GM23248 (cell line): ENCODE results near the gene PADI4. TPM values are rescaled to one million over a fixed set of nuclear protein-coding genes. Genes with fewer than 3 reads are reported as not detected.

Experiments used
- DNase-seq: peaks from one replicate; pipeline ENCODE4 v3.0.0-alpha.2; 2015
- H2AFZ ChIP-seq: fragments of 200-600 bp; sonication (generic); 2 replicates; pipeline ENCODE4 v1.6.1; 2016; ENCODE audit warnings: antibody characterized with exemption
- H3F3A ChIP-seq: fragments of 200-600 bp; sonication (generic); 2 replicates; pipeline ENCODE4 v1.6.1; 2016; ENCODE audit warnings: mild to moderate bottlenecking, antibody characterized with exemption, mixed run types; ENCODE audit not compliant: insufficient read depth
- H3K27ac ChIP-seq: fragments of 200-600 bp; sonication (generic); 2 replicates; pipeline ENCODE4 v1.5.1; 2016; ENCODE audit warnings: mild to moderate bottlenecking
- H3K27me3 ChIP-seq: fragments of 200-600 bp; sonication (generic); replicated peaks from 2 replicates; pipeline ENCODE4 v1.6.1; 2016; ENCODE audit warnings: mild to moderate bottlenecking; ENCODE audit not compliant: insufficient read depth
- H3K36me3 ChIP-seq: fragments of 200-600 bp; sonication (generic); 2 replicates; pipeline ENCODE4 v1.6.1; 2016; ENCODE audit warnings: low read depth, mild to moderate bottlenecking
- H3K4me1 ChIP-seq: fragments of 200-600 bp; sonication (generic); 2 replicates; pipeline ENCODE4 v1.6.1; 2016; ENCODE audit warnings: mild to moderate bottlenecking; ENCODE audit not compliant: insufficient read depth
- H3K4me2 ChIP-seq: fragments of 200-600 bp; sonication (generic); one replicate; pipeline ENCODE4 v1.6.1; 2016; ENCODE audit warnings: mild to moderate bottlenecking; ENCODE audit not compliant: unreplicated experiment
- H3K4me3 ChIP-seq: fragments of 200-600 bp; sonication (generic); 2 replicates; pipeline ENCODE4 v1.5.1; 2016; ENCODE audit warnings: mild to moderate bottlenecking
- H3K79me2 ChIP-seq: fragments of 200-600 bp; sonication (generic); 2 replicates; pipeline ENCODE4 v1.6.1; 2016; ENCODE audit warnings: mild to moderate bottlenecking; ENCODE audit not compliant: insufficient read depth
- H3K9ac ChIP-seq: fragments of 200-600 bp; sonication (generic); 2 replicates; pipeline ENCODE4 v1.6.1; 2016; ENCODE audit warnings: mild to moderate bottlenecking
- H3K9me2 ChIP-seq: fragments of 200-600 bp; sonication (generic); 2 replicates; pipeline ENCODE4 v1.6.1; 2016; ENCODE audit warnings: mixed run types, mild to moderate bottlenecking, moderate library complexity; ENCODE audit not compliant: insufficient read depth
- H3K9me3 ChIP-seq: fragments of 200-600 bp; sonication (generic); one replicate; pipeline ENCODE4 v1.6.1; 2017; ENCODE audit warnings: low read depth
- H4K20me1 ChIP-seq: fragments of 200-600 bp; sonication (generic); 2 replicates; pipeline ENCODE4 v1.6.0; 2016; ENCODE audit not compliant: insufficient read depth
- EZH2 ChIP-seq: fragments of 200-600 bp; sonication (generic); IDR thresholded peaks from 2 replicates; pipeline ENCODE4 v1.6.1; 2018; ENCODE audit warnings: antibody characterized with exemption, mild to moderate bottlenecking; ENCODE audit not compliant: insufficient read depth, poor library complexity, severe bottlenecking
- EZH2phosphoT487 ChIP-seq: fragments of 200-600 bp; sonication (generic); IDR thresholded peaks from 2 replicates; pipeline ENCODE4 v1.6.1; 2018; ENCODE audit warnings: antibody characterized with exemption, moderate library complexity, mild to moderate bottlenecking, low read depth; ENCODE audit not compliant: insufficient read depth
- WGBS, 2 experiments: methylation state at CpG; one replicate each; pipeline ENCODE4 v1.1.6; 2015 to 2017; ENCODE audit warnings: low lambda C conversion rate in 2 of 2, low coverage in 1 of 2; ENCODE audit errors: missing lambda C conversion rate in 2 of 2; 5-methylcytosine and 5-hydroxymethylcytosine counted together
- in situ Hi-C: fragments of 300-500 bp; cut with MboI; formaldehyde crosslinking; loops from 2 replicates; pipeline ENCODE4 v1.15.0; 2020
- polyA plus RNA-seq: library from polyadenylated mRNA; unstranded; fragments of >200 nt; fragmentation: Nextera tagmentation; extraction: Ambion mirVana; gene quantifications from 2 replicates; pipeline ENCODE4 v1.2.1, GENCODE V29; 2016
- total RNA-seq: library from RNA; depleted of rRNA; stranded (reverse); fragments of >200 nt; shearing (Covaris generic); gene quantifications from 2 replicates; pipeline ENCODE4 v1.2.3, GENCODE V29; 2014

PADI4 gene
- total and polyA plus RNA-seq, 2 experiments from 2014 or later = not detected

GRCh38 chr1:17280436-17280835 is 27.6 kb upstream of the PADI4 start:
- DNase-seq = no peak
- no peaks in the 10 kb centered on the region for H3K4me1 ChIP-seq
- no peak overlapping the region for H3K4me2 ChIP-seq
- H3K9me3 ChIP-seq = no peaks in the 10 kb centered on the region
- no peaks in the 10 kb centered on the region for H3K79me2 ChIP-seq
- H3K4me3 ChIP-seq = no peak overlapping the region
- no peaks in the 10 kb centered on the region for H3F3A ChIP-seq
- H3K9ac ChIP-seq = no peak overlapping the region
- H3K36me3 ChIP-seq = no peaks in the 10 kb centered on the region
- no peaks in the 10 kb centered on the region for H4K20me1 ChIP-seq
- 76 to 86% methylated on average over 7 of the region's 7 CpGs for WGBS, 2 experiments
- no peak overlapping the region for H2AFZ ChIP-seq
- H3K27ac ChIP-seq = no peak overlapping the region
- H3K9me2 ChIP-seq = no peaks in the 10 kb centered on the region
- in situ Hi-C loops = no loop called here
- TF ChIP-seq EZH2 (no peak), EZH2phosphoT487 (no peak)
- H3K27me3 ChIP-seq = peaks cover 37% of the 10 kb centered on the region

GRCh38 chr1:17280894-17281293 is 27.1 kb upstream of the PADI4 start:
- Histone ChIP-seq H3K4me3 (no peak overlapping the region), H4K20me1 (no peaks in the 10 kb centered on the region), H3K9me3 (no peaks in the 10 kb centered on the region), H3K9me2 (no peaks in the 10 kb centered on the region), H3K4me1 (no peaks in the 10 kb centered on the region), H3K79me2 (no peaks in the 10 kb centered on the region), H3K4me2 (no peak overlapping the region), H3K9ac (no peak overlapping the region), H3K27me3 (peaks cover 37% of the 10 kb centered on the region), H2AFZ (no peak overlapping the region), H3F3A (no peaks in the 10 kb centered on the region), H3K36me3 (no peaks in the 10 kb centered on the region), H3K27ac (no peak overlapping the region)
- in situ Hi-C loops = no loop called here
- 83 to 90% methylated on average over 2 of the region's 2 CpGs for WGBS, 2 experiments
- no peak for TF ChIP-seq EZH2phosphoT487
- TF ChIP-seq EZH2 = no peak
- DNase-seq = no peak

GRCh38 chr1:17281775-17282181 is 26.2 kb upstream of the PADI4 start:
- Histone ChIP-seq H3K4me2 (no peak overlapping the region), H3K9me2 (no peaks in the 10 kb centered on the region), H3K27ac (no peak overlapping the region), H3K9me3 (no peaks in the 10 kb centered on the region), H2AFZ (no peak overlapping the region), H3K9ac (no peak overlapping the region), H3K4me1 (no peaks in the 10 kb centered on the region), H3K79me2 (no peaks in the 10 kb centered on the region), H3F3A (no peaks in the 10 kb centered on the region), H3K4me3 (no peak overlapping the region), H3K36me3 (no peaks in the 10 kb centered on the region), H4K20me1 (no peaks in the 10 kb centered on the region), H3K27me3 (peaks cover 37% of the 10 kb centered on the region)
- no peak for TF ChIP-seq EZH2
- no peak for TF ChIP-seq EZH2phosphoT487
- no peak for DNase-seq
- in situ Hi-C loops = no loop called here
- WGBS, 2 experiments = 58 to 64% methylated on average over 8 of the region's 8 CpGs

GRCh38 chr1:17282836-17283235 is 25.2 kb upstream of the PADI4 start:
- no peak overlapping the region for H3K4me2 ChIP-seq
- H3F3A ChIP-seq = peaks cover 6% of the 10 kb centered on the region
- TF ChIP-seq EZH2phosphoT487 (no peak), EZH2 (no peak)
- H3K27ac ChIP-seq = no peak overlapping the region
- no peak overlapping the region for H3K4me3 ChIP-seq
- no peak overlapping the region for H3K9ac ChIP-seq
- no peaks in the 10 kb centered on the region for H3K36me3 ChIP-seq
- H3K4me1 ChIP-seq = peaks cover 9% of the 10 kb centered on the region
- H2AFZ ChIP-seq = no peak overlapping the region
- 58 to 60% methylated on average over 5 of the region's 5 CpGs for WGBS, 2 experiments
- H3K9me3 ChIP-seq = no peaks in the 10 kb centered on the region
- peaks cover 37% of the 10 kb centered on the region for H3K27me3 ChIP-seq
- no peaks in the 10 kb centered on the region for H3K79me2 ChIP-seq
- no peaks in the 10 kb centered on the region for H4K20me1 ChIP-seq
- in situ Hi-C loops = no loop called here
- no peak for DNase-seq
- no peaks in the 10 kb centered on the region for H3K9me2 ChIP-seq

GRCh38 chr1:17286646-17287045 is 21.4 kb upstream of the PADI4 start:
- Histone ChIP-seq H3K9me3 (no peaks in the 10 kb centered on the region), H2AFZ (no peak overlapping the region), H3K4me3 (no peak overlapping the region), H3K27me3 (peaks cover 40% of the 10 kb centered on the region), H3K4me2 (no peak overlapping the region), H3K27ac (no peak overlapping the region), H4K20me1 (no peaks in the 10 kb centered on the region), H3K9ac (no peak overlapping the region), H3K36me3 (no peaks in the 10 kb centered on the region), H3F3A (peaks cover 6% of the 10 kb centered on the region), H3K4me1 (peaks cover 16% of the 10 kb centered on the region), H3K79me2 (no peaks in the 10 kb centered on the region), H3K9me2 (no peaks in the 10 kb centered on the region)
- 93 to 94% methylated on average over 5 of the region's 5 CpGs for WGBS, 2 experiments
- in situ Hi-C loops = no loop called here
- TF ChIP-seq EZH2phosphoT487 (no peak), EZH2 (no peak)
- no peak for DNase-seq
